ENCODE data around the gene CREM. TPM values are rescaled to one million over a fixed set of nuclear protein-coding genes. Genes with fewer than 3 reads are reported as not detected.

Gene CREM
- total RNA-seq, 2 experiments from 2014 or later = 160 to 164 TPM

DNA sequence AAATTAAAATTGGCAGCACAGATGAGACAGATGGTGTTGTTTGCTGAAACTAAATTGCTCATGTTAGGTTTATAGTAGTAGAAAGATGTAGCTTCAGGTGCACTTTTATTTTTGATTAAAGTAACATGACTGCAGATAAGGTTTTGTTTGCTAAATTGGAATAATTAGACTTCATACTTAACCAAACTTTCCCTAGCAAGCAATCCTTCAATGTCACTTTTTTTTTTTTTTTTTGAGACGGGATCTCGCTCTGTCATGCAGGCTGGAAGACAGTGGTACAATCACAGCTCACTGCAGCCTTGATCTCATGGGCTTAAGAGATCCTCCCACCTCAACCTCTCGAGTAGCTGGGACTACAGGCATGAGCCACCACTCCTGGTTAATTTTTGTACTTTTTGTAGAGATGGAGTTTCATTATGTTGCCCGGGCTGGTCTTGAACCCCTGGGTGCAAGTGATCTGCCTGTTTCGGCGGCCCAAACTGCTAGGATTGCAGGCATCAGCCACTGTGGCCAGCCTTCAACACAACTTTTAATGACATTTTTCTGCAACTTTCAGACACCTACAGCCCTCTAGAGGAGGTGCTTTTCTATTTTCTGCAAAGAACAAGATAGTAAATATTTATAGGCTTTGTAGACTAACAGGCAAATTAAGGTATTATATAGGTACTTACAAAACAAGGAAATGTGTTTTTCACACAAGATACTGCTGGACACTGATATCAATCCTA lies 124.9 kb downstream of the CREM start:
- H3K27ac Mint-ChIP-seq = no peak overlapping the region
- ChIA-PET POLR2A (no interaction called here), CTCF (no interaction called here)
- intact Hi-C loops (cut with micrococcal nuclease) = no loop called here
- no peaks in the 10 kb centered on the region for H3K36me3 Mint-ChIP-seq
- H3K9me3 Mint-ChIP-seq = no peaks in the 10 kb centered on the region
- DNase-seq = no peak
- no peak overlapping the region for H3K4me3 Mint-ChIP-seq
- H3K4me1 Mint-ChIP-seq (ENCODE audit: low read depth) = no peaks in the 10 kb centered on the region
- H3K27me3 Mint-ChIP-seq = no peaks in the 10 kb centered on the region

- ChIA-PET POLR2A (no interaction called here), CTCF (no interaction called here)
- no peak for DNase-seq
- Mint-ChIP-seq H3K27me3 (no peaks in the 10 kb centered on the region), H3K27ac (no peak overlapping the region), H3K4me1 (ENCODE audit: low read depth) (peaks cover 3% of the 10 kb centered on the region), H3K9me3 (peaks cover 13% of the 10 kb centered on the region), H3K36me3 (no peaks in the 10 kb centered on the region), H3K4me3 (no peak overlapping the region)
- intact Hi-C loops (cut with micrococcal nuclease) = no loop called here
Measured at GRCh38 chr10:35257057-35257983, 130.7 kb downstream of the CREM start.

DNA sequence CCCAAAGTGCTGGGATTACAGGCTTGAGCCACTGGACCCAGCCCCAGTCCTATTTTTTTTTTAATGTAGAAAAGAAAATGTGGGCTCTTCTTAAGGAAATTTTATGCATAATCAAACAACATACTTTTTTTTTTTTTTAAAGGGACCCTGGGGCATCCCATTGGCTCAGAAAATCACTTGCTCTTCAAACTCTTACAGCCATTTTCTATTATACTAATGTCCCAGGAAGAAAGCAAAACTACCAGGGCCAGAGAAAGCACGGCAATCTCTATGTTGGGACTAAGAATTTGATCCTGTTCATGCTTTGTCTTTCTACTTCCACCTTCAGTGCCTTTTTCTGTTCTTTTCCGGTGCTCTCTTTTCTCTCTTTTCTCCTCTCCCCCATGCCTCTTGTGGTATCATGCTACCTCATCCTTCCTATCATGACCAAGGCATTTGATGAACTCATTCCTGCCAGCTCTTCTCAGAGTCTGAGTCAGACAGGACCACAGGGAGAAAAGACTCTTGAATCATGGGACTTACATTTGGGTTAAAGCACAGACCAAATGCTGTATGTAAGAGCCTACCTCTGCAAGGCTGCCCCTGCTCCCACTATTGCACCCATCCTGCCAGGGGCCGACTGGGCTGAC lies 133.2 kb downstream of the CREM start:
- POLR2A ChIA-PET = no interaction called here
- no peak overlapping the region for H3K4me3 Mint-ChIP-seq
- CTCF ChIA-PET = no interaction called here
- intact Hi-C loops (cut with micrococcal nuclease) = no loop called here
- H3K27me3 Mint-ChIP-seq = no peaks in the 10 kb centered on the region
- H3K36me3 Mint-ChIP-seq = no peaks in the 10 kb centered on the region
- H3K9me3 Mint-ChIP-seq = peaks cover 13% of the 10 kb centered on the region
- no peak overlapping the region for H3K27ac Mint-ChIP-seq
- peaks cover 3% of the 10 kb centered on the region for H3K4me1 Mint-ChIP-seq (ENCODE audit: low read depth)
- DNase-seq = peak; percentile 20

DNA sequence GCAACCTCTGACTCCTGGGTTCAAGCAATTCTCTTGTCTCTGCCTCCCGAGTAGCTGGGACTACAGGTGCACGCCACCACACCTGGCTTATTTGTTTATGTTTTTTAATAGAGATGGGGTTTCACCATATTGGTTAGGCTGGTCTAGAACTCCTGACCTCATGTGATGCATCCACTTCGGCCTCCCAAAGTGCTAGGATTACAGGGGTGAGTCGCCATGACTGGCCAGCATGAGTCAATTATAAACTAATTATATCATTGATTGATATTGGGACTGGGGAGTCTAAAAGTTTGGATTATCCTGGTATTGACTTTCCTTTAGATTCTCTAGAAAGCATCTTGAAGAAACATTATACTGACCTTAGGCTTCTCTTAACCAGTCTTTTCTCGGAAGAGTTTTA lies 135.8 kb downstream of the CREM start:
- Mint-ChIP-seq H3K36me3 (no peaks in the 10 kb centered on the region), H3K27me3 (no peaks in the 10 kb centered on the region), H3K9me3 (peaks cover 7% of the 10 kb centered on the region), H3K4me1 (ENCODE audit: low read depth) (peaks cover 3% of the 10 kb centered on the region), H3K4me3 (no peak overlapping the region), H3K27ac (no peak overlapping the region)
- ChIA-PET CTCF (no interaction called here), POLR2A (no interaction called here)
- intact Hi-C loops (cut with micrococcal nuclease) = no loop called here
- DNase-seq = no peak

Small RNA genes within 50 kb of the gene (microRNA-seq; reads per million reads assigned to microRNA genes)
- gene MIR3611 (ENCODE audit: borderline microRNAs expressed, borderline number of aligned reads, borderline replicate concordance) = 5.9 reads per million, percentile 20 among the genes with 10 or more reads in this experiment

Other genes with a start within 250 kb of the CREM start
- gene CUL2, start 36.5 kb upstream of the CREM start, total RNA-seq = 10 to 100 TPM; 39.7 to 43.3 TPM
- gene CCNY, start 209.7 kb downstream of the CREM start, total RNA-seq = 10 to 100 TPM; 34.6 to 36.2 TPM

Data from activated CD4-positive, alpha-beta memory T cell treated with anti-CD3 and anti-CD28 coated beads for 36 hours (primary cell).